ENCODE measurements around the gene UNC93A.
"Not testable (repeated sequence)": the region's sequence is repeated elsewhere in the genome, so short reads cannot be mapped to it uniquely, and the experiment has no call there.

Gene UNC93A

DNA sequence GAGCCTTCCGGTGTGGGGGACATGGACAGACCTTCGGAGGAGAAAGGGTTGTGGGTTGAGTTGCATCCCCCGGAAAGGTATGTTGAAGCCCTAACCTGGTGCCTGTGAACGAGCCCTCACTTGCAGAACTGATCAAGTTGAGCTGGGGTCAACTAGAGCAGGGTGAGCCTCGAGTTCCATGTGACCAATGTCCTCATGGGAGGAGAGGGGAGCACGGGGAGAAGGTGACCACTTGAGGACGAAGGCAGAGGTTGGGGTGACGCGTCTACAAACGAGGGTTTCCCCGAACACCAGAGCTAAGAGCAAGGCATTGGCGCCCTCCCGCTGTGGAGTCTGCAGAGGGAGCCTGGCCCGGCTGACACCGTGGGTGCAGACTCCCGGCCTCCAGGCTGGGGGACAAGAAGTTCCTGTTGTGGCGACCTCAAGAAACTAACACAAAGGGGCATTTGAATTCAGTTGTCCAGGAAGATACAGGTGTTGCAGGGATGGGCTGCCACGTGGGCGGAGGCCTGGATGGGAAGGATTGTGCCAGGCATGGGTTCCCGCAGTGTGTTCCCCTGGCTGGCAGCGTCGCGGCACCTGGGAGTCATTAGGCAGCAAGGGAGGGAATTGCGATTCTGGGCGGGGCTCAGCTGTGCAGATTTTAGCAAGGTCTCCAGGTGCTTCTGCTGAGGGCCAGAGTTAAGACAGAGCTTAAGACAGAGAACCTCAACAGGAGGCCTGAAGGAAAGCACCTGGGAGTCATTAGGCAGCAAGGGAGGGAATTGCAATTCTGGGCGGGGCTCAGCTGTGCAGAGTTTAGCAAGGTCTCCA, 20.4 kb upstream of the UNC93A start:
- DNase-seq (ENCODE audit: low read depth in 1 of 2, low spot score in 1 of 2) = no peak

DNA sequence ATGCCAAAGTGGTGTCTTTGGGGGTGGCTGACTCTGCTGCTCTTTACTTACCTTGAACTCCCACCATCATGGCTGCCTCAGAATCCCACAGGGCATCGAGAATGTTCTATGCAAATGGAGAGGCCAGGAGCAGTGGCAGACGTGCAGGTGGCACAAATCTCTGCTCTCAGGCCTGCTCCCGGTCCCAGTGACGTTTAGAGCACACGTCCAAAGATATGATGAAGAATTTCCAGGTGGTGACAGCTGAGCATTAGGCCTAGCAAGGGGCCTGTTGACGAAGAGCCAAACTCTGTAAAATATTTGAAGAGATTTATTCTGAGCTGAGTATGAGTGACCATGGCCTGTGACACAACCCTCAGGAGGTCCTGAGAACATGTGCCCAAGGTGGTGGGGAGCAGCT, 19.0 kb upstream of the UNC93A start:
- DNase-seq (ENCODE audit: low read depth in 1 of 2, low spot score in 1 of 2) = no peak

DNA sequence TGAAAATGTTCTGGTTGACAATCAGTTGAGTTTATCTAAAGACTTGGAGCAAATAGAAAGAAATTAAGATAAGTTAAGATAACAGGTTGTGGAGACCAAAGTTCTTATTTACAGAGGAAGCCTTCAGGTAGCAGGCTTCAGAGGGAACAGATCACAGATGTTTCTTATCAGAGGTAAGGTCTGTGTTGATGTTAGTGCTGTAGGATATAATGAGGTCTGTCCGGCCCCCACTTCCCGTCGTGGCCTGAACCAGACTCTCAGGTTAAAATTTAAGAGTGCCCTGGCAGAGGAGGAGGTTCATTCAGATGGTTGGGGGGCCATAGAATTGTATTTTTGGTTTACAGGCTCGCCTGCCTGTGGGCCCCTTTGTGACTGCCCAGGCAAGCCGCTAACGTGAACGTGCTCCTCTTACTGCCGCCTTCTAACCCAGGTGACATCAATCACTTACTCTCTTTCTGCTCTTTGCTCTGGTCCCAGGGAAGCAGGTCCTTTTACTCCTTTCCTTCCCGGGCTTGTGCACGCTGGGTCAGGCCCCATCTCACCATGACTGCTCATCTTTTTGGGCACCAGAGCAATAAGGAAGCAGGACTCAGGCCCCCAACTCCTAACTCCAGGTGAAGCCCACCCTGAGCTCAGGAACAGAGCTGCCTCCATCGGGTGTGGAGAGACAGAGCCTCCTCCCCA, 18.3 kb upstream of the UNC93A start:
- DNase-seq (ENCODE audit: low read depth in 1 of 2, low spot score in 1 of 2) = no peak

DNA sequence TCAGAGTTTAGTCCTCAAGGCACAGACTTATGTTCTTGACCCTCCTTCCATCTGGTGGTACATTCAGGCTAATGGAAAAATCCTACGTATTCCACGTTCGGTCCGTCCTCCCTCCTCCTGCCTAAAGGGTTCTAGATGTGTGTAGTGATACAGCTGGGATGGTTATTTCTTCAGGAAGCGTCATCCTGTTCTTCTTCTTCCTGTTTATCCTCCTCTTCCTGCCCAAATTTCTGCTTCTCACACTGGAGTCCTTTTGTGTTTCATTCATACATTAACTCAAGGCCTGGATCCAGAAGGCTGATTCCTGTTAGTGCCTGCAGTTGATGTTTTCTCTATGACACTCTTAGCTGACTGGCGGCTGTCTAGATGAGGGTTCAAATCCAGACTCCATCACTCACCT, 16.8 kb upstream of the UNC93A start:
- DNase-seq (ENCODE audit: low read depth in 1 of 2, low spot score in 1 of 2) = no peak

DNA sequence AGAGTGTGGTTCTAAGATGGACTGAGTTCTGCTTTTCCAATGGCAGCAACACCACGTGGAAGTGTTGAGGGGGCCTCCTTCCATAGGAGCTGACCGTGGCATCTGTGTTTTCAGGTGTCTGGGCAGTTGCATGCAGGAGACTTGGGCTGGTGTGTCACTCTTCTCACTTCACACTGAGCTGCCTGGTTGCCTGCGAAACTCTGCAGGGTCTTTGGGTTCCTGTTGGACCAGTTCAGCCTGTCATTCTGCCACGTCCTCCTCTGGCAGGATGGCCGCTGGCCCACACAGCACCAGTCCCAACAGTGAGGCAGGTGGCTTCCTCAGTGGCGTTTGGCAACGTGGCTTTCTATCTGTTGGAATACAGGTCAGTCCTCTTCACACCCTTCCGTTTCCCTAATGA, 16.1 kb upstream of the UNC93A start:
- no peak for DNase-seq (ENCODE audit: low read depth in 1 of 2, low spot score in 1 of 2)

DNA sequence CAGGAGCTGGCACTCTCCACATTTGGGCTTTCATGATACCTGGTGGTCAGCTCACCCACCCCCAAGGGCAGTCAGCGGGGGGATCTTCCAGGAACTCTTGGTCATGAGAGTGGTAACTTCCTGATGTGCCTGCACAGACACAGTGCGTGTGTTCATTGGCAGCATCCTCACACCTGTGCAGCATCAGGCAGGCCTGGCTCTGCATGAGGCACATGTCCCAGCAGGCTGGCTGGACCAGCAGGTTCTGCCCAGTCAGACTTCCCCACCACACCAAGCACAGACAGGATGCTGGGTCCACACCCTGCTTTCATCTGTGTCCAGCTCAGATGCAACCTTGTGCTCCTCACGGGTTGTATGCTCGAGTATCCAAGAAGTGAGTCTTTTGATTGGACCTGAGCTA, 15.7 kb upstream of the UNC93A start:
- DNase-seq (ENCODE audit: low read depth in 1 of 2, low spot score in 1 of 2) = no peak

DNA sequence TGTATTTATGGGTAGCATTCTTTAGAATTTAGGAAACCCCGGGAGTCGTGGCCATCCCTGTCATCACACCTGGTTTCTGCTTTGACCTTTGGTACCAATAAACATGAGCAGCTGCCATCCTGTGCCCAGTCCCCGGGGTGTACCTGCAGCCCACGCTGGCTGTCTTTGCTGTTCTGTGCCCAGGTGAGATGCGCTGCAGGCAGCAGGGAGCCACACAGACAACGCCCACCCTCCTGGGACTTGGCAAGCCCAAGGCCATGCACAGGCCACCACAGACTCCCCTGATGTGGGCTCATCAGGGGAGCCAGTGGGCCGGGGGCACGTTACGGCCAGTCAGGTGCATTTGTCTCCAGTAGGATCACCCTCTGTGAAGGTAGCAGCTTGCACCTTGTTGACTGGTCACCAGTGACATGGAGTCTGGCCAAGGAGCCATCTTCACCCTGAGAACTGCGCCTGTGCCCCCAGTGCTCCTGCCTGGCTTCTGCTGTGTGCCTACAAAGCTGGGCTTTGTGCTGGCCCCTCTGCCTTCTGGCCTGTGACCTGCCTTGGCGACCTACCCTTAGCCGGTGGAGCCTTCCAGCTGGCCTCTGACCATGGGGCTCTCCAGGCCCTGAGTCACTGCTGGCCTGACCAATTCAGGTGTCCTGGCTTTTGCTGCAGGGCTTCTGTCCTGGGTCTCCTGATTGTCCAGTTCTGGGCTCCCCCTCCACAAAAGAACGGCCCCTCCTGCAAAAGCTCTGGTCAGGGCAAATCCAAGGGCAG, 14.2 kb upstream of the UNC93A start:
- DNase-seq (ENCODE audit: low read depth in 1 of 2, low spot score in 1 of 2) = no peak

DNA sequence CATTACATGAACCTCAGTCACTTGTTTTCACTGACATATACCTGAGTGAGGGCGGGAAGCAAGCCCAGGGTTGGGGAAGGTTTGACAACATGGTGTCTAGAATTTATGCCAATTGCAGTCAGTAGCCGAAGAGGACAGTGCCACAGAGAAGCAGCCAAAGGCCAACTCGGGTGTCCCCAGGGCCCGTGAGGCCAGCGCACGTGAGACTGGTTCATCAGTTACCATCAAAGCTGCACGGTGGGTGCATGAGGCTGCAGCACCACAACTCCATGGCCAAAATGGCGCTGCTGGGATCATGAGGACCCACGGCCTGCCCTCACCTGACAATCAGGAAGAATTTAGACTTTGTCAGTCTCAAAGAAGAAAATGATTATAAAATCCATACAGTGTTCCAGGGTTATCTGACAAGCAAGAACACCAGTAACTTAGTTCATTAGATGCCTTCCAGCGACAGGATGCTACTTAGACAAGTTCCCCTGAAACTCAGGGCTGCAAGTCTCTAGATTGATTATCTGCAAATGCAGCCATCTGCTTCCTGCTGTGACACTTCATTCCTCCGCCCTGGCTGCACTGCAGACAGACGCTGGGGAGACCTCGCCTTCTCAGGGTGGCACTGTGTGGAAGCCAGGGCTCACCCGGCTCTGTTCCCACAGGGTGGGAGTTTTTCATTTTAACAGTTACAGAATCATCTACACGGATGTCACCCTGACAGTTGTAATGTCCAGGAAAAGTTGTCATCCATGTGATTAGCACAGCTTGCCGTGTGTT, 12.8 kb upstream of the UNC93A start:
- not testable (repeated sequence) for DNase-seq (ENCODE audit: low read depth in 1 of 2, low spot score in 1 of 2)

DNA sequence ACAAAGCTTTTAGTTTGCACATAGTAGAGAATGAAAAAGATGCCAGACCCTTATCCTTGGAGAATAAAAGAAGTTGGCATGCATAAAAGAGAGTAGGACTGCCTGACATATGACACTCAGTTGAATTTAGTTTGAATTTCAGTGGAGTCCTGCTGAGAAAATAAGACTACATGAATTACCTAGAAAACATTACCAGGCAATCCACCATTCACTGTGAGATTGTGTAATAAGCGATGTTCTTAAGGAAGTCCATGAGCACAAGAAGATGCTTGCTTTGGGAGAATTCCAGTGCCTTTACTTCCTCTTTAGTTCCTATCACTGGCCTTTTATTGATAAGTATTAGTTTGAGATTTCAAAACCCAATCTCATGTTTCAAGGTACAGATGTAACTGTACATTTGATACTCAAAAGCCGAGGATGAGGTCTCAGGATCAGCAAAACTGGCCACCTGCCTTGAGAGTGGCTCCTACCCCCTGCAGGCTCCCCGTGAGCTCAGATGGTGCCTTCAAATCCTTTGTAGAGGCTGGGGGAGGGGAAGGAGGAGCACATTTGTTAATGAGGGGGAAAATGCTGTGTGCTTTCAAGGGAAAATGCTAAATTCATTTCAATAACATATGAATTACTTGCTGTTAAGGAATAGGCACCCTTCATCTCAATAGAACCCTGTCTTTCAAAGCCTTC, 11.2 kb upstream of the UNC93A start:
- DNase-seq (ENCODE audit: low read depth in 1 of 2, low spot score in 1 of 2) = no peak

DNA sequence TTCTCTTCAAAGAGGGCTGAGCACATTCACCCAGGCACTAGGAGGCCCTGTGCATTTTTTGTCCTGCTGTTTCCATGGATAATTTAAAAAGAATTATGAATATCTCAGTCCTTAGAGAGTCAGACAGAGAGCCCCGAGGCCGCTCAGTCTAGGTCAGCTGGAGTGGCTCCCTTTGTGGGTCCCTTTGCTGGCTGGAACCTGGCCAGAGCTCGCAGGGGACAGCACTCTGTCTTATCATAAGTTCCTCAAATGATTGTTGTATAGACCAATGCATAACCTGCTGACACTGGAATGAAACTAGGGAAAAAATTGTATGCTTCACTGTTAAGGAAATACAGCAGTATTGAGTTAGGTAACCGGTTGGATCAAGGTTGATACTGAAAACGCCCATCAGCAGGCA, 10.6 kb upstream of the UNC93A start:
- DNase-seq (ENCODE audit: low read depth in 1 of 2, low spot score in 1 of 2) = not testable (repeated sequence)

DNA sequence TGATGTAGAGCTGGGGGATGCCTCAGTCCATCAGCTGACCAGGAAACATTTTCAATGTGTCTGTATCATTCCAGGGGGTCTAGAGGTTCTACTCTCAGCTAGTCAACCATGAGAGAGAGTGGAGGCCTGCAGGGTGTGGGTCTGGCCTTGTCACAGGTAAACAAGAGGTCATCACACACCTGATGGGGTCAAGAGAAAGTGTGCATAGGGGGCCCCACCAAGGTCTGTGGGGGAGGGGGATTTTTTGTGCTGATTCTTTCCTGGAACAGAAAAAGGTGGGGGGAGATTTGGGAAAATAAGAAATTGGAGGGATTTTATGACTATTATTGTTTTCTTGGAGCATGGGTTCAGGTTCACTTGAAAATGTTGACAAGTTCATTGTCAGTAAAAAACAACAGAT, 8.9 kb upstream of the UNC93A start:
- DNase-seq (ENCODE audit: low read depth in 1 of 2, low spot score in 1 of 2) = no peak

DNA sequence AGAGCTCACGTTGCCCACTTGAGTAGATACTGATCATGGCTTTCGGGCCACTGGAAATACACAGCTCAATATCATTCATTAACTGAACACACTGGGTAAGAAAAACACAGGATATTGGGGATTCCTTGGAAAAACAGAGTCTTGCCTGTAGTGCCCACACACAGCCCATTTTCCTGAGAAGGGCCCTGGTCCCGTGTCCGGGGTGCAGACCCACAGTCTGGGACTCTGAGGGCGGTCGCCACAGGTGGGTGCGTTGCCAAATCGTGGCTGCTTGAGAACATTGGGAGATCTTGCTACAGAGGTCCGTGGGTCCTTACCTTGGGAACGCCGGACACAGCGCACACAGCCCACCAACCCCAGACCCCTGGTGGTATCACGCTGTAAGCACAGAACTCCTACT, 6.5 kb upstream of the UNC93A start:
- not testable (repeated sequence) for DNase-seq (ENCODE audit: low read depth in 1 of 2, low spot score in 1 of 2)

DNA sequence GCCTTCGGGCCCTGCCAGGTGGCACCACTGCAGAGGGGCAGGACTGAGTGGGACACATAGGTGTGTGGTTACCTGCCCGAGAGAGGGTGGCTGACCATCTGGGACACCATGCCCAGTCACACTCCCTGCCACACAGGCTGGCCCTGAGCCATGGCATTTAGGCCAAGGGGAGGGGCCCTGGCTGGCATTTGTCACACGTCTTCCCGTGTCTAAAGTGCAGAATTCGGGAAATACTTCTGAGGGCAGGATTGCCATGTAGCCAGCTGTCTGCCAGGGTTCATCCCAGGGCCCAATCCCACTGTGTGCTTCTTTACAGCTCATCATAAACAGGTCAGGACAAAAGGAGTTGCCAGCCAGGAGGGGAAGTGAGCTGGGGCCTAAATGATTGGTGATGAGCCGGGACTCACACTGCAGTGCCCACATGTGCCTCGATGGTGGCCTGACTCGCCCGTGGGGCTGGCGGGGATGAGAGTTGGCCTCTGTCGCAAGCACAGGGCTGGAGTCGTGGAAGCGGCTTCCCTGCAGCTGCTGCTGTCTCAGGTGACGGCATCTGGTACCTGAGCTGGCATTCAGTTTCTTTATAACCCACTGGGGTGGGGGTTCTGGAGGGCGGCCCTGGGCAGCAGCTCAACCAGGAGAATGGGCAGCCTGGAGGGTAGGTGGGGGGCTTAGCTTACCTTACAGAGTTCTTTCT, 5.9 kb upstream of the UNC93A start:
- no peak for DNase-seq (ENCODE audit: low read depth in 1 of 2, low spot score in 1 of 2)

DNA sequence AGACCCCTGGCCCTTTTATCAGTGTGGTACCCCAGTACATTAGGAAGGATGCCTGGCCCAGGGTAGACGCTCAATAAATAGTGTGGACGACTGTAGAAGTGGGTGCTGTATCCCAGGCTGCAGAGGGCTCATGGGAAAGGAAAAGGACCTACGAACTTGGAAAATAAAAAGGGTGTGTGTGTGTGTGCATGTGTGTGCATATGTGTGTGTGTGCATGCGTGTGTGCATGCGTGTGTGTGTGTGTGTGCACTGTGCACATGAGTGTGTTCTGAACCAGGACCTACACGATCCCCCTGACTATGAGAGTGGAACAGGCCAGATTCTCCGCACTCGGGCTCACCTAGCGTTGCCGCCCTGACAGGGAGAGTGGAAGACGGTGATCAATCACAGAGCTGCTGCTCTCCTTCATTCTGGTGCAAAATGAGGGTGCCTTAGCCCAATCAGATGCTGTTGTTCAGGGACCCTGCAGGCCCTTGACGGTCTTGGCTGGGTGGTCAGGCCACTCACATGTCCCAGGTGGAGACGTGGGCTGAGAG, 3.5 kb upstream of the UNC93A start:
- no peak for DNase-seq (ENCODE audit: low read depth in 1 of 2, low spot score in 1 of 2)

DNA sequence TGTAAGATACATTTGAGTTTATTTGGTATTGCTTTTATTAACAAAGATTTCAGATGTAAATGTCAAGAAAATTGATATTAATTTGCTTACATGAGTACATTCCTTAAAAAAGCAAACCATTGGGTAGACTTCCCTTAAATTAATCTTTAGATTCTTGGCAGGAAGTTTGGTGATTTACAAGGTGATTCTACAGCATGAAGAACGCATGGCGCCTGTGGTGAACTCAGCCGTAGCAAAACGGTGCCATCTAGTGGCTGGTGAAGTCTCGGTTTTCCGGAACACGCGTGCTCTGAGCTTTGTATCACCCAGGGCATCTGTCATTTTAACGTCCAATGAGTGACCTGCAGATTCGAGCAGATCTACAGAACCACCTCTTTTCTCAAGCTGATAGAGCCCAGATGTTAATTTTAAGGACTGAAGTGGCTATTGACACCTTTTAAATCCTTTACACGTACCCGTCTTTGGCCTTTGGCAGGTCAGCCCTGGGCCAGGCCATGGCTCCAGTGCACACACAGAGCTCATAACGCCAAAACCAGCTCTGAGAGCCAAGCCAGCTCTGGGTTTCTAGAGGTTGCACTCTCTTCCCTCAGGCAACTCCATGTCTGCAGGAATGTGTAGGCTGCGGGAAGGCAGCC, 2.4 kb upstream of the UNC93A start:
- DNase-seq (ENCODE audit: low read depth in 1 of 2, low spot score in 1 of 2) = peak in 1 of 2 donors; percentile 8

DNA sequence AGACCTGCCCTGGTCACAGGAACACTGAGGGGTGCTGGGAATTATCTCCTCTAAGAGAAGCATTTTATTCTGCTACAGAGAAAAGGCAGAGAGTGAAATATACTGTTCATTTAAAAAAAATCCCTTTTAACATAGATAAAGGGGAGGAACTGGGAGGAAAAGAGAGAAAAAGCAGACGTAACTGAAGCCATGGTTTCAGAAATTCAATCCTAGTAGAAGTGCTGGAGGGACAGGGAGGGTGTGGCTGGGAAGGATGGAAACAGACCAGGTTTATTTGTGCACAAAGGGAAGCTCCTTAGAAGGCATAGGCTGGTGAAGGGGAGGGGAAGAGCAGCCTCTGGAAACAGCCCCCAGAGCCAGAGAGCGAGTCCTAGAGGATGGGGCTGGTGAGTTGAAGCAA, 1.8 kb upstream of the UNC93A start:
- not testable (repeated sequence) for DNase-seq (ENCODE audit: low read depth in 1 of 2, low spot score in 1 of 2)

DNA sequence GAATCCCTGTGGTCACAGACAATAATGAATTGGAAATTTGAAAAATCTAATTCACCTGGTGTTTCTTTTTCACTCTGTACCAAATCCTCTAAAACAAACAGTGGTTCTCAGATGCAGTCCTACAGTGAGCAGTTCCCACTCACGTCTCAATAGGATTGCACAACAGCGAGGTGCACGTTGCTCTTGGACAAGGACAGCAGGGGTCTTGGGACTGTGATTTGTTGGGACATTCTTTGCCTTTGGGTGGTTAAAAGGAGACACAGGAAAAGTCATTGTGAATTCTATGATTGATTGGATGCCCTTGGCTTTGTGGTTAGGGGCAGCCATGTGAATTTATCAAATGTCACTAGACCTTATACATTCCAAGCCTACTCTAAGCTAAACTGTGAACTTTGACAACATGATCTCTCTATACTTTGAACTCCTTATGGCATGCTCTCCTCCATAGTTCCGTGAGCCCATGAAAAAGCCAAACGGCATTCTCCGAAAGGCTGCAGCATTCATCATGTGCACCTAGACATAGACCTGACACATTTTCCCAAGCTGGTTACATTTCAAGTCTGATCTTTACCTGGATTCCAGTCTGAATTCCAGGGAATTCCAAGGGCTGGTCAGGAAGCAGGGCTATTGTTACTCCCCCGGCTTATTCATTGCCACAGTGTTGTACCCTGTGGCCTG, 647 bp downstream of the UNC93A start:
- no peak for DNase-seq (ENCODE audit: low read depth in 1 of 2, low spot score in 1 of 2)

DNA sequence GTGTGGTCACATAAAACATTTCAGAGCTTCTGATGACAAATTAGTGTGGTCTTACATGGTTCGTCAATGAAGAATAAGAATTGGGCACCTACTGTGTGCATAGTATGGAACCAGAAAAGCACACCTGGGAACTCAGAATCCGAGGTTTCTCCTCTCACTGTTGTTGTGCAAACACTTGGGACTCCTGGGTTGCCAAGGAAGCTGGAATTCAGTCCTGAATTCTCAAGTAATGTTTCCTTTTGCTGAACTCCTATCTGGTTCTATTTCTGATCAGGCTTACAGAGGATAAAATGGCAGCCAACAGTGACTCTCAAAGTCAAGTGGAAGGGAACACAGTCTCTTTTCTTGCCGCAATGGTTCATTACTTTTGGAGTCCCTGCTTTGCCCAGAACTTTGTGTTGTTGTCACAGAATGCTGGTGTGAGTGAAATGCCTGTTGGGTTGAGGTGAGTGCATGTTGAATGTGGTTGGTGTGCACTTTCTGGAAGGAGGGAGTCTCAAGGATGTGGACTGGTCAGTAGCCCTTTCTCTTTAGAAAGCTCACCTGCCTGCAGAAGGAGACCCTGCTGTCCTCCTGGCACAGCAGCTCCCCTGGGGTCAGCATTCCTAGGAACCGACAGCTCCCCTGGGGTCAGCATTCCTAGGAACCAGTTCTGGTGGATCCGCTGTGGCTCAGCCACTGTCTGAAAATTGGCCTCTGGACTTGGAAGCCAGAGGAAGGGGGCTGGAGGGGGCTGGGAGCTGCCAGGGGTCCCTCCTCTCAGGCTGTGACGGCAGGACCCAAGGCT, 1.4 kb downstream of the UNC93A start:
- DNase-seq (ENCODE audit: low read depth in 1 of 2, low spot score in 1 of 2) = no peak
